NCI-H510A (cell line): ENCODE measurements around the gene TCL1A.

Experiments
- DNase-seq: peaks from one replicate; lab custom pipeline; 2025; lab: John Stamatoyannopoulos, UW

Gene TCL1A

GRCh38 chr14:95705518-95705917 is 8.4 kb downstream of the TCL1A start:
- no peak for DNase-seq

GRCh38 chr14:95703805-95704204 is 10.1 kb downstream of the TCL1A start:
- DNase-seq: no peak

GRCh38 chr14:95703341-95703740 is 10.6 kb downstream of the TCL1A start:
- no peak for DNase-seq

GRCh38 chr14:95701846-95702221 is 12.1 kb downstream of the TCL1A start:
- DNase-seq: no peak

GRCh38 chr14:95700221-95700976 is 13.5 kb downstream of the TCL1A start:
- DNase-seq: no peak

GRCh38 chr14:95699412-95699811 is 14.5 kb downstream of the TCL1A start:
- no peak for DNase-seq

- no peak for DNase-seq
Measured at GRCh38 chr14:95698287-95698686, 15.6 kb downstream of the TCL1A start.

GRCh38 chr14:95697764-95698163 is 16.2 kb downstream of the TCL1A start:
- DNase-seq: no peak

- no peak for DNase-seq
Measured at GRCh38 chr14:95696741-95697140, 17.2 kb downstream of the TCL1A start.

- DNase-seq: no peak
Measured at GRCh38 chr14:95695913-95696312, 18.0 kb downstream of the TCL1A start.

GRCh38 chr14:95695051-95695450 is 18.9 kb downstream of the TCL1A start:
- DNase-seq: no peak

- no peak for DNase-seq
Measured at GRCh38 chr14:95692109-95692508, 21.8 kb downstream of the TCL1A start.

- DNase-seq: no peak
Measured at GRCh38 chr14:95691591-95691990, 22.3 kb downstream of the TCL1A start.

- no peak for DNase-seq
Measured at GRCh38 chr14:95690815-95691214, 23.1 kb downstream of the TCL1A start.

GRCh38 chr14:95689441-95689840 is 24.5 kb downstream of the TCL1A start:
- no peak for DNase-seq

- no peak for DNase-seq
Measured at GRCh38 chr14:95686935-95687334, 27.0 kb downstream of the TCL1A start.

GRCh38 chr14:95685978-95686922 is 27.7 kb downstream of the TCL1A start, which contains the start of gene TCL1B:
TCL1B (plus strand) TSS chr14:95686426; CDS start chr14:95686468, 42 bp downstream.
- DNase-seq: no peak

- DNase-seq: no peak
Measured at GRCh38 chr14:95683793-95684192, 30.1 kb downstream of the TCL1A start.

- no peak for DNase-seq
Measured at GRCh38 chr14:95681153-95681552, 32.8 kb downstream of the TCL1A start.

- DNase-seq: peak; percentile 55
Measured at GRCh38 chr14:95679998-95680735, 33.8 kb downstream of the TCL1A start.

GRCh38 chr14:95679148-95679815 is 34.6 kb downstream of the TCL1A start:
- no peak for DNase-seq
